ENCODE results near the gene PRPF18. TPM values are rescaled to one million over a fixed set of nuclear protein-coding genes. Genes with fewer than 3 reads are reported as not detected.

Gene PRPF18
- total RNA-seq, 1 donor from 2014 or later, result 12.3 TPM

- ATAC-seq, result peak; percentile 53
Measured at GRCh38 chr10:13608246-13608853, 21.6 kb downstream of the PRPF18 start.

- ATAC-seq, result no peak
Measured at GRCh38 chr10:13612654-13613373, 26.0 kb downstream of the PRPF18 start.

GRCh38 chr10:13613519-13613918 is 26.8 kb downstream of the PRPF18 start:
- no peak for ATAC-seq

GRCh38 chr10:13614530-13615332 is 28.0 kb downstream of the PRPF18 start:
- peak; percentile 33 for ATAC-seq

GRCh38 chr10:13615650-13616300 is 29.0 kb downstream of the PRPF18 start:
- ATAC-seq, result no peak

- no peak for ATAC-seq
Measured at GRCh38 chr10:13617116-13617515, 30.4 kb downstream of the PRPF18 start.

GRCh38 chr10:13621931-13622330 is 35.2 kb downstream of the PRPF18 start:
- no peak for ATAC-seq

- ATAC-seq, result peak; percentile 74
Measured at GRCh38 chr10:13624630-13625029, 37.9 kb downstream of the PRPF18 start.

GRCh38 chr10:13627459-13628310 is 40.9 kb downstream of the PRPF18 start:
- ATAC-seq, result no peak

GRCh38 chr10:13628661-13629060 is 41.9 kb downstream of the PRPF18 start:
- ATAC-seq, result no peak

- ATAC-seq, result no peak
Measured at GRCh38 chr10:13629116-13629515, 42.4 kb downstream of the PRPF18 start.

- no peak for ATAC-seq
Measured at GRCh38 chr10:13630231-13630630, 43.5 kb downstream of the PRPF18 start.

GRCh38 chr10:13631594-13631993 is 44.8 kb downstream of the PRPF18 start:
- peak; percentile 15 for ATAC-seq

- no peak for ATAC-seq
Measured at GRCh38 chr10:13632440-13632839, 45.7 kb downstream of the PRPF18 start.

- ATAC-seq, result no peak
Measured at GRCh38 chr10:13632884-13633440, 46.2 kb downstream of the PRPF18 start.

GRCh38 chr10:13633689-13634088 is 46.9 kb downstream of the PRPF18 start:
- peak; percentile 15 for ATAC-seq

- no peak for ATAC-seq
Measured at GRCh38 chr10:13634207-13634606, 47.4 kb downstream of the PRPF18 start.

- no peak for ATAC-seq
Measured at GRCh38 chr10:13636776-13637175, 50.0 kb downstream of the PRPF18 start.

- ATAC-seq, result no peak
Measured at GRCh38 chr10:13637303-13637856, 50.6 kb downstream of the PRPF18 start.

- ATAC-seq, result no peak
Measured at GRCh38 chr10:13637894-13638293, 51.1 kb downstream of the PRPF18 start.

GRCh38 chr10:13642293-13642692 is 55.5 kb downstream of the PRPF18 start:
- ATAC-seq, result no peak
